Psoas muscle (tissue), 8 donors: ENCODE results near the gene ZNF444. TPM values are rescaled to one million over a fixed set of nuclear protein-coding genes. Genes with fewer than 3 reads are reported as not detected.
A peak's percentile ranks its signal among the peaks of the same experiment; 100 is the strongest.

ENCODE experiments used
- ATAC-seq, 4 donors: fragments of 200-7000 bp; cut with Tn5 transposase; one replicate each; pipeline ENCODE4 v1.9.1; 2020; ENCODE audit warnings: moderate library complexity in 3 of 4, mild to moderate bottlenecking in 2 of 4
- DNase-seq, 2 donors: peaks; one replicate each; pipeline ENCODE4 v3.0.0-alpha.2; 2020
- H3K27ac ChIP-seq: fragments of 200-600 bp; one replicate; pipeline ENCODE4 v1.8.0; 2022
- H3K27me3 ChIP-seq, 3 donors: fragments of 200-600 bp in 1 of 3; one replicate each; pipeline versions ENCODE4 v1.6.1 to v1.8.0; 2013 to 2022; ENCODE audit warnings: low read length in 2 of 3, mild to moderate bottlenecking in 2 of 3, moderate library complexity in 1 of 3; ENCODE audit not compliant: insufficient read depth in 3 of 3
- H3K36me3 ChIP-seq, 2 donors: fragments of 200-600 bp in 1 of 2; one replicate each; pipeline versions ENCODE4 v1.6.1 to v1.8.0; 2013 to 2022; ENCODE audit warnings: low read depth in 1 of 2, mild to moderate bottlenecking in 1 of 2, moderate library complexity in 1 of 2; ENCODE audit not compliant: insufficient read depth in 1 of 2
- H3K4me1 ChIP-seq: fragments of 200-600 bp; one replicate; pipeline ENCODE4 v1.8.0; 2022
- H3K4me3 ChIP-seq: fragments of 200-600 bp; one replicate; pipeline ENCODE4 v1.8.0; 2022; ENCODE audit warnings: mild to moderate bottlenecking
- H3K9me3 ChIP-seq: fragments of 200-600 bp; one replicate; pipeline ENCODE4 v1.8.0; 2022
- WGBS, 3 donors: extraction: QIAGEN DNeasy Blood & Tissue Kit; methylation state at CpG; one replicate each; pipeline versions ENCODE4 v1.1.6 to v1.1.7; 2013; 5-methylcytosine and 5-hydroxymethylcytosine counted together
- intact Hi-C, 2 donors: fragments of 100-400 bp; cut with DNase I; formaldehyde crosslinking; loops; one replicate each; pipeline versions ENCODE4 v1.11.0 to v1.14.2; 2022
- polyA plus RNA-seq, 3 donors: library from polyadenylated mRNA; stranded (reverse); fragments of 200-250 nt; gene quantifications; one replicate each; pipeline ENCODE4 v1.2.3, GENCODE V29; 2013
- total RNA-seq, 4 donors: library from RNA; stranded (reverse); fragmentation: NEBNext Ultra II Directional in 2 of 4; extraction: Animal tissue kit (Norgen Biotek cat#: 25700) in 2 of 4; gene quantifications; one replicate each; pipeline versions ENCODE4 v1.2.1 to v1.2.4, GENCODE V29; 2021 to 2023
- TF ChIP-seq, protein P1 (sequence below): fragments of 200-600 bp; IDR thresholded peaks from one replicate; pipeline ENCODE4 v1.8.0; 2022; ENCODE audit warnings: antibody characterized with exemption
- donor health status: healthy with polysubstance abuse.
- donor health status: DM: no; HTN: no; CAD: no; lungs with moderate emphysema.
- donor health status: Bipolar disorder and iron deficiency.
- donor health status: healthy.
- donor health status: DM: yes; HTN: yes; CAD: no.
- donor health status: DM: no; HTN: no; CAD: no.
- donor health status: DM: no; HTN: no; CAD: no.
- donor health status: DM: yes; HTN: yes; CAD: no.

ZNF444 gene
- total and polyA plus RNA-seq, 7 donors = 12.0 to 22.4 (median 16.4) TPM

DNA sequence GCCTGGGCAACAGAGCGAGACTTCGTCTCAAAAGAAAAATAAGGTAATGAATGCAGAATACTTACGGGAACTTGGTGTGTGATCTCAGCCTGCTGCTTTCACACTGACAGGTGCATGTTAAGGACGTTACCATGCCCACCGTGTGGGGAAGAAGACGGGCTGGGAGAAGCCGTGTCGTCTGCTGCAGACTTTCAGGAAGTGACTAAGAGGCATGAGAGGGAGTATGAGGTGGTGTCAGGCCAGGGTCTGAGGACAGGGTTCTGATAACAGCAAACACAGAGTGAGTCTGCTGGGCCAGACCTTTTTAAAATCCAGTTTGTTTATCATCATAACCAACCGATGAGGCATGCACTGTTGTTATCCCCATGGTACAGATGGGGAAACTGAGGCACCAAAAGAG is 21.2 kb downstream of the ZNF444 start:
- H3K4me1 ChIP-seq = no peaks in the 10 kb centered on the region
- TF ChIP-seq, protein P1, sequence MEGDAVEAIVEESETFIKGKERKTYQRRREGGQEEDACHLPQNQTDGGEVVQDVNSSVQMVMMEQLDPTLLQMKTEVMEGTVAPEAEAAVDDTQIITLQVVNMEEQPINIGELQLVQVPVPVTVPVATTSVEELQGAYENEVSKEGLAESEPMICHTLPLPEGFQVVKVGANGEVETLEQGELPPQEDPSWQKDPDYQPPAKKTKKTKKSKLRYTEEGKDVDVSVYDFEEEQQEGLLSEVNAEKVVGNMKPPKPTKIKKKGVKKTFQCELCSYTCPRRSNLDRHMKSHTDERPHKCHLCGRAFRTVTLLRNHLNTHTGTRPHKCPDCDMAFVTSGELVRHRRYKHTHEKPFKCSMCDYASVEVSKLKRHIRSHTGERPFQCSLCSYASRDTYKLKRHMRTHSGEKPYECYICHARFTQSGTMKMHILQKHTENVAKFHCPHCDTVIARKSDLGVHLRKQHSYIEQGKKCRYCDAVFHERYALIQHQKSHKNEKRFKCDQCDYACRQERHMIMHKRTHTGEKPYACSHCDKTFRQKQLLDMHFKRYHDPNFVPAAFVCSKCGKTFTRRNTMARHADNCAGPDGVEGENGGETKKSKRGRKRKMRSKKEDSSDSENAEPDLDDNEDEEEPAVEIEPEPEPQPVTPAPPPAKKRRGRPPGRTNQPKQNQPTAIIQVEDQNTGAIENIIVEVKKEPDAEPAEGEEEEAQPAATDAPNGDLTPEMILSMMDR = no peak
- WGBS, 3 donors = 60 to 62% (median 60%) methylated on average over 9 of the region's 9 CpGs
- H3K27me3 ChIP-seq = peaks cover 0 to 3% (median 0%) of the 10 kb centered on the region in 3 donors
- no peaks in the 10 kb centered on the region for H3K9me3 ChIP-seq
- intact Hi-C loops = no loop called here
- H3K36me3 ChIP-seq = peaks cover 0 to 37% of the 10 kb centered on the region in 2 donors
- H3K27ac ChIP-seq = no peak overlapping the region
- DNase-seq = no peak
- no peak for ATAC-seq
- no peak overlapping the region for H3K4me3 ChIP-seq

DNA sequence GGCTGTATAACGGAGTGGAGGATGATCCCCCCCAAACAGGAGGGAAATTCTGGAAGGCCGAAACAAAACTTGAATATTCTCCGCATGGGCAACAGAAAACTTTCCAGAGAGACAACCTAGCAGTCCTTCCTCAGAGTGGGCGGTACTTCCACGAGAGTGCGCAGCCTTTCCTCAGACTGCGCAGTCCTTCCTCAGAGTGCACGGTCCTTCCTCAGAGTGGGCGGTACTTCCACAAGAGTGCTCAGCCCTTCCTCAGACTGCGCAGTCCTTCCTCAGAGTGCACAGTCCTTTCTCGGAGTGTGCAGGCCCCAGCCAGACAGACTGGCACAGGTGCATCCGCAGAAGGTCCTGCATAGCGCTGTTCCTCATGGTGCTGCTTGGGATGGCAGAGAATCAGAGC is 22.0 kb downstream of the ZNF444 start:
- DNase-seq (no peak), ATAC-seq (no peak)
- H3K27ac ChIP-seq = no peak overlapping the region
- intact Hi-C loops = no loop called here
- no peaks in the 10 kb centered on the region for H3K9me3 ChIP-seq
- H3K27me3 ChIP-seq = peaks cover 0 to 4% (median 0%) of the 10 kb centered on the region in 3 donors
- H3K4me3 ChIP-seq = no peak overlapping the region
- peaks cover 0 to 34% of the 10 kb centered on the region in 2 donors for H3K36me3 ChIP-seq
- 76 to 81% (median 77%) methylated on average over 13 of the region's 13 CpGs for WGBS, 3 donors
- TF ChIP-seq, protein P1 = no peak
- H3K4me1 ChIP-seq = no peaks in the 10 kb centered on the region

DNA sequence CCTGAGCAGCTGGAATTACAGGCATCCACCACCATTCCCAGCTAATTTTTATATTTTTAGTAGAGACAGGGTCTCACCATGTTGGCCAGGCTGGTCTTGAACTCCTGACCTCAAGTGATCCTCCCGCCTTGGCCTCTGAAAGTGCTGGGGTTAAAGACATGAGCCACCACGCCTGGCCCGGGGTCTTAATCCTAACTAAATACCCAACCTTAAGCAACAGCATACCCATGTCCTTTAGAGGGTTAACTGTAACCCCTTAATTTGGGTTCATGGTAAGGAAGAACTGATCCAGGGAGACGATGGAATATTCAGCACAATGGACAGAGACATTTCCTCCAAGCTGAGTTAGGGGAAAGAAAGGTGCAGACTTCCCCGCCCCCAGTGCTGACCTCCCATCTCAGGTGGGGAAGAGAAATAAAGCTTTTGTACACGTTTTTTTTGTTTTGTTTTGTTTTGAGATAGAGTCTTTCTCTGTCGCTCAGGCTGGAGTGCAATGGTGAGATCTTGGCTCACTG is 26.0 kb downstream of the ZNF444 start:
- DNase-seq (no peak), ATAC-seq (no peak)
- Histone ChIP-seq H3K4me1 (no peaks in the 10 kb centered on the region), H3K36me3 (peaks cover 0 to 2% of the 10 kb centered on the region in 2 donors), H3K27ac (no peak overlapping the region), H3K4me3 (no peak overlapping the region), H3K27me3 (peaks cover 0 to 4% (median 0%) of the 10 kb centered on the region in 3 donors), H3K9me3 (no peaks in the 10 kb centered on the region)
- intact Hi-C loops = no loop called here
- TF ChIP-seq, protein P1 = no peak
- WGBS, 3 donors = 30 to 38% (median 32%) methylated on average over 7 of the region's 7 CpGs

DNA sequence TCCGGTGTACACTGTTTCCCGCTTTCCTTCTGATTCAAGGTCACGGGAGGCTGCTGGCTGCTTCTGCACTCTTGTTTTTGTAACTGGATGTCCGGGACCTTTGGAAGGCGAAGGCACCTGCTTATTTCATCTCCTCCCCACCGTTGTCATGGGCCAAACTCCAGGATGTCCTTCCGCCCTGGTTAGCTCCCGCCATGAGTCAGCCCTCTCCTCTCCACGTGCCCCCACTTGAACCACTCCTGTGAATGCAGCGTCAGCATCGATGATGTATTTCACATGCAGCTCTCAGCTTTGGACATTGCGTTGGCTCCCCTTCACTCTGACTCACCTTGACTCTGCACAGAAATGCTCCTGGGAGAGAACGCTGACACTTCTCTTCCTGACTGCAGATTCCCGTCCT is 29.2 kb downstream of the ZNF444 start:
- intact Hi-C loops = loop anchor here in 1 of 2 donors (2.0 kb wide), 1 partner anchor 93 kb away; no protein-coding TSS in a partner anchor

More for the DNA sequence above, 29.2 kb downstream of the ZNF444 start:
- no peaks in the 10 kb centered on the region for H3K9me3 ChIP-seq
- no peaks in the 10 kb centered on the region for H3K36me3 ChIP-seq
- H3K27me3 ChIP-seq = peaks cover 0 to 18% (median 4%) of the 10 kb centered on the region in 3 donors
- H3K4me3 ChIP-seq = no peak overlapping the region
- DNase-seq = peak in 1 of 2 donors; percentile 32
- no peaks in the 10 kb centered on the region for H3K4me1 ChIP-seq
- TF ChIP-seq, protein P1 = no peak
- ATAC-seq = peak in 3 of 4 donors; percentile 29 to 58 (median 50)
- 49 to 60% (median 57%) methylated on average over 14 of the region's 14 CpGs for WGBS, 3 donors
- no peak overlapping the region for H3K27ac ChIP-seq
